HepG2 (cell line): ENCODE measurements around the gene ATRAID. TPM values are rescaled to one million over a fixed set of nuclear protein-coding genes. Genes with fewer than 3 reads are reported as not detected.

Source experiments
- ERF ChIP-seq: IDR thresholded peaks from 2 replicates; pipeline ENCODE4 v1.6.1; 2018; ENCODE audit warnings: missing biosample characterization, missing genetic modification reagents
- FIP1L1 ChIP-seq: fragments of 200-400 bp; formaldehyde crosslinking; IDR thresholded peaks from 2 replicates; pipeline ENCODE4 v1.6.1; 2018; ENCODE audit warnings: low read depth, mild to moderate bottlenecking, low read length, moderate library complexity, borderline replicate concordance; ENCODE audit not compliant: insufficient read depth
- FOXA3 ChIP-seq: IDR thresholded peaks from 2 replicates; pipeline ENCODE4 v1.6.1; 2016; ENCODE audit warnings: missing genetic modification reagents, missing compliant biosample characterization
- KDM1A ChIP-seq: IDR thresholded peaks from 2 replicates; pipeline ENCODE4 v1.6.1; 2016; ENCODE audit warnings: missing compliant biosample characterization
- RXRA ChIP-seq: sonication (generic); formaldehyde crosslinking; IDR thresholded peaks from 2 replicates; pipeline ENCODE4 v1.5.1; 2020; ENCODE audit warnings: missing genetic modification reagents
- SAFB2 ChIP-seq: sonication (generic); formaldehyde crosslinking; IDR thresholded peaks from 2 replicates; pipeline ENCODE4 v1.5.1; 2020; ENCODE audit warnings: missing genetic modification reagents, low read depth, mild to moderate bottlenecking, borderline replicate concordance
- SOX13 ChIP-seq, 3 experiments: fragments of 450-650 bp in 1 of 3; sonication (generic) in 1 of 3; formaldehyde crosslinking in 1 of 3; IDR thresholded peaks in 2 of 3; conservative IDR thresholded peaks in 1 of 3; 2 replicates each; pipeline versions ENCODE4 v1.5.0 to v1.6.1; 2016 to 2020; ENCODE audit warnings: antibody characterized with exemption in 1 of 3, mild to moderate bottlenecking in 1 of 3, missing compliant biosample characterization in 1 of 3, missing genetic modification reagents in 1 of 3, moderate library complexity in 1 of 3
- SSRP1 ChIP-seq: IDR thresholded peaks from 2 replicates; pipeline ENCODE4 v1.6.1; 2016; ENCODE audit warnings: control low read depth
- TBX2 ChIP-seq: sonication (generic); formaldehyde crosslinking; IDR thresholded peaks from 2 replicates; pipeline ENCODE4 v1.5.0; 2020; ENCODE audit warnings: missing genetic modification reagents, mild to moderate bottlenecking, borderline replicate concordance
- ZBTB1 ChIP-seq: sonication (generic); formaldehyde crosslinking; IDR thresholded peaks from 2 replicates; pipeline ENCODE4 v1.4.0; 2020; ENCODE audit warnings: missing genetic modification reagents, borderline replicate concordance
- ZBTB7B ChIP-seq: sonication (generic); formaldehyde crosslinking; IDR thresholded peaks from 2 replicates; pipeline ENCODE4 v1.4.0; 2020; ENCODE audit warnings: missing genetic modification reagents
- ZFP62 ChIP-seq: sonication (generic); formaldehyde crosslinking; IDR thresholded peaks from 2 replicates; pipeline ENCODE4 v1.4.0; 2020; ENCODE audit warnings: missing genetic modification reagents
- ZNF180 ChIP-seq: sonication (generic); formaldehyde crosslinking; IDR thresholded peaks from 2 replicates; pipeline ENCODE4 v1.4.0; 2020; ENCODE audit warnings: low read depth, missing genetic modification reagents, borderline replicate concordance
- ZNF260 ChIP-seq: sonication (generic); formaldehyde crosslinking; IDR thresholded peaks from 2 replicates; pipeline ENCODE4 v1.4.0; 2020; ENCODE audit warnings: missing genetic modification reagents, low read depth, mild to moderate bottlenecking, borderline replicate concordance
- polyA plus RNA-seq, 8 experiments: library from polyadenylated mRNA; depleted of rRNA in 3 of 8; stranded (reverse) in 7 of 8; unstranded in 1 of 8; fragments of >200 nt; fragmentation: Illumina TruSeq in 4 of 8; extraction: Trizol in 4 of 8; gene quantifications; 2 replicates each; pipeline versions ENCODE4 v1.2.1 to v1.2.3, GENCODE V29; 2011 to 2016; ENCODE audit warnings: low read depth in 4 of 8, missing spikeins in 1 of 8, mixed read lengths in 1 of 8; ENCODE audit not compliant: insufficient read depth in 1 of 8
- total RNA-seq, 5 experiments: library from RNA; depleted of rRNA; stranded (reverse); fragments of >200 nt; fragmentation: Illumina TruSeq; extraction: Trizol; gene quantifications; 2 replicates each; pipeline ENCODE4 v1.2.3, GENCODE V29; 2016; ENCODE audit warnings: low read depth in 1 of 5
- TF ChIP-seq, protein P1 (sequence below): sonication (generic); formaldehyde crosslinking; IDR thresholded peaks from 2 replicates; pipeline ENCODE4 v1.4.0; 2020; ENCODE audit warnings: mild to moderate bottlenecking, low read depth, missing genetic modification reagents
- TF ChIP-seq, protein P2 (sequence below): sonication (generic); formaldehyde crosslinking; conservative IDR thresholded peaks from 2 replicates; pipeline ENCODE4 v1.4.0; 2020; ENCODE audit warnings: missing genetic modification reagents
- TF ChIP-seq, protein P3 (sequence below): IDR thresholded peaks from 2 replicates; pipeline ENCODE4 v1.6.1; 2016; ENCODE audit warnings: low read depth
- TF ChIP-seq, protein P4 (sequence below): sonication (generic); formaldehyde crosslinking; IDR thresholded peaks from 2 replicates; pipeline ENCODE4 v1.5.0; 2020; ENCODE audit warnings: missing genetic modification reagents, mild to moderate bottlenecking, borderline replicate concordance
- TF ChIP-seq, protein P5 (sequence below): sonication (generic); formaldehyde crosslinking; IDR thresholded peaks from 2 replicates; pipeline ENCODE4 v1.4.0; 2020; ENCODE audit warnings: low read depth, mild to moderate bottlenecking, missing genetic modification reagents

Gene ATRAID
- total and polyA plus RNA-seq, 2 of the 13 experiments (the other 11 are each of a cell fraction or from before 2014, with no cell fraction given): 207 to 382 TPM

DNA sequence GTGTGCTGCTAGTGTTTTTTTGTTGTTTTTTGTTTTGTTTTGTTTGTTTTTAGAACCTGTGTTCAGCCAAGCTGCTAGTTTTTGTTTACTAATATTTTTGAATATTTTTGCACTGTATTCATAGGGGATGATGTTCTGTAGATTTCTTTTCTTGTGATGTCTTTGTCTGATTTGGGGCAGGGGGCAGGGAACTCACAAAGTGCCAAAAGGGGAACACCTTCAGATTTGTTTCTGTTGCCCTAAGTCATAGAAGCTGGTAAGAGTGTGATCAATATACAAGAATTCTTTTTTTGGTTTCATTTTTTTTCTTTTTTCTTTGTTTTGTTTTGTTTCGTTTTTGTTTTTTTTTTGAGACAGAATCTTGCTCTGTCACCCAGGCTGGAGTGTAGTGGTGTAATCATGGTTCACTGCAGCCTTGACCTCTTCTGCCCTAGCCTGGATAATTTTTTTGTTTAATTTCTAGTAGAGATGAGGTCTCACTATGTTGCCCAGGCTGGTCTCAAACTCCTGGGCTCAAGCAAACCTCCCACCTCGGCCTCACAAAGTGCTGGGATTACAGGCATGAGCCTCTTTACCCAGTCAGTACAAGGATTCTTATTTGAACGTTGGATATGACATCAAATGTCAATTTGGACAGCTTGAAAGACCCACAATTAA, 32.4 kb upstream of the ATRAID start (continued):
- TF ChIP-seq, protein P1, sequence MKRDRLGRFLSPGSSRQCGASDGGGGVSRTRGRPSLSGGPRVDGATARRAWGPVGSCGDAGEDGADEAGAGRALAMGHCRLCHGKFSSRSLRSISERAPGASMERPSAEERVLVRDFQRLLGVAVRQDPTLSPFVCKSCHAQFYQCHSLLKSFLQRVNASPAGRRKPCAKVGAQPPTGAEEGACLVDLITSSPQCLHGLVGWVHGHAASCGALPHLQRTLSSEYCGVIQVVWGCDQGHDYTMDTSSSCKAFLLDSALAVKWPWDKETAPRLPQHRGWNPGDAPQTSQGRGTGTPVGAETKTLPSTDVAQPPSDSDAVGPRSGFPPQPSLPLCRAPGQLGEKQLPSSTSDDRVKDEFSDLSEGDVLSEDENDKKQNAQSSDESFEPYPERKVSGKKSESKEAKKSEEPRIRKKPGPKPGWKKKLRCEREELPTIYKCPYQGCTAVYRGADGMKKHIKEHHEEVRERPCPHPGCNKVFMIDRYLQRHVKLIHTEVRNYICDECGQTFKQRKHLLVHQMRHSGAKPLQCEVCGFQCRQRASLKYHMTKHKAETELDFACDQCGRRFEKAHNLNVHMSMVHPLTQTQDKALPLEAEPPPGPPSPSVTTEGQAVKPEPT (CRISPR knock-in tag): no peak
- no peak for TF ChIP-seq ZBTB1 (CRISPR knock-in tag)
- TF ChIP-seq TBX2 (CRISPR knock-in tag): no peak
- no peak for TF ChIP-seq KDM1A (CRISPR knock-in tag)
- TF ChIP-seq, protein P2, sequence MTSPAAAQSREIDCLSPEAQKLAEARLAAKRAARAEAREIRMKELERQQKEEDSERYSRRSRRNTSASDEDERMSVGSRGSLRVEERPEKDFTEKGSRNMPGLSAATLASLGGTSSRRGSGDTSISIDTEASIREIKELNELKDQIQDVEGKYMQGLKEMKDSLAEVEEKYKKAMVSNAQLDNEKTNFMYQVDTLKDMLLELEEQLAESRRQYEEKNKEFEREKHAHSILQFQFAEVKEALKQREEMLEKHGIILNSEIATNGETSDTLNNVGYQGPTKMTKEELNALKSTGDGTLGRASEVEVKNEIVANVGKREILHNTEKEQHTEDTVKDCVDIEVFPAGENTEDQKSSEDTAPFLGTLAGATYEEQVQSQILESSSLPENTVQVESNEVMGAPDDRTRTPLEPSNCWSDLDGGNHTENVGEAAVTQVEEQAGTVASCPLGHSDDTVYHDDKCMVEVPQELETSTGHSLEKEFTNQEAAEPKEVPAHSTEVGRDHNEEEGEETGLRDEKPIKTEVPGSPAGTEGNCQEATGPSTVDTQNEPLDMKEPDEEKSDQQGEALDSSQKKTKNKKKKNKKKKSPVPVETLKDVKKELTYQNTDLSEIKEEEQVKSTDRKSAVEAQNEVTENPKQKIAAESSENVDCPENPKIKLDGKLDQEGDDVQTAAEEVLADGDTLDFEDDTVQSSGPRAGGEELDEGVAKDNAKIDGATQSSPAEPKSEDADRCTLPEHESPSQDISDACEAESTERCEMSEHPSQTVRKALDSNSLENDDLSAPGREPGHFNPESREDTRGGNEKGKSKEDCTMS: no peak
- no peak for TF ChIP-seq SOX13 (IDR thresholded peaks at IDR 0.05)
- TF ChIP-seq SOX13 (CRISPR knock-in tag; conservative IDR thresholded peaks at IDR 0.05 in 1 of 2, IDR thresholded peaks at IDR 0.05 in 1 of 2): peak in 1 of 2 experiments; percentile 71; a peak in 2 of 4 replicates
- no peak for TF ChIP-seq SAFB2 (CRISPR knock-in tag)
- TF ChIP-seq SSRP1 (CRISPR knock-in tag): no peak
- TF ChIP-seq RXRA: peak; percentile 67; the same call in 1 of the 2 replicates
- TF ChIP-seq, protein P3, sequence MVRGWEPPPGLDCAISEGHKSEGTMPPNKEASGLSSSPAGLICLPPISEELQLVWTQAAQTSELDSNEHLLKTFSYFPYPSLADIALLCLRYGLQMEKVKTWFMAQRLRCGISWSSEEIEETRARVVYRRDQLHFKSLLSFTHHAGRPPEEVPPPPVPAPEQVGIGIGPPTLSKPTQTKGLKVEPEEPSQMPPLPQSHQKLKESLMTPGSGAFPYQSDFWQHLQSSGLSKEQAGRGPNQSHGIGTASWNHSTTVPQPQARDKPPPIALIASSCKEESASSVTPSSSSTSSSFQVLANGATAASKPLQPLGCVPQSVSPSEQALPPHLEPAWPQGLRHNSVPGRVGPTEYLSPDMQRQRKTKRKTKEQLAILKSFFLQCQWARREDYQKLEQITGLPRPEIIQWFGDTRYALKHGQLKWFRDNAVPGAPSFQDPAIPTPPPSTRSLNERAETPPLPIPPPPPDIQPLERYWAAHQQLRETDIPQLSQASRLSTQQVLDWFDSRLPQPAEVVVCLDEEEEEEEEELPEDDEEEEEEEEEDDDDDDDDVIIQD (CRISPR knock-in tag): no peak
- no peak for TF ChIP-seq ERF
- TF ChIP-seq ZNF260 (CRISPR knock-in tag): no peak
- no peak for TF ChIP-seq ZBTB7B
- TF ChIP-seq, protein P4, sequence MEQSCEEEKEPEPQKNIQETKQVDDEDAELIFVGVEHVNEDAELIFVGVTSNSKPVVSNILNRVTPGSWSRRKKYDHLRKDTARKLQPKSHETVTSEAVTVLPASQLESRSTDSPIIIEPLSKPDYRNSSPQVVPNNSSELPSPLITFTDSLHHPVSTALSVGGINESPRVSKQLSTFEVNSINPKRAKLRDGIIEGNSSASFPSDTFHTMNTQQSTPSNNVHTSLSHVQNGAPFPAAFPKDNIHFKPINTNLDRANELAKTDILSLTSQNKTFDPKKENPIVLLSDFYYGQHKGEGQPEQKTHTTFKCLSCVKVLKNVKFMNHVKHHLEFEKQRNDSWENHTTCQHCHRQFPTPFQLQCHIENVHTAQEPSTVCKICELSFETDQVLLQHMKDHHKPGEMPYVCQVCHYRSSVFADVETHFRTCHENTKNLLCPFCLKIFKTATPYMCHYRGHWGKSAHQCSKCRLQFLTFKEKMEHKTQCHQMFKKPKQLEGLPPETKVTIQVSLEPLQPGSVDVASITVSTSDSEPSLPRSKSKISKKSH (CRISPR knock-in tag): no peak
- TF ChIP-seq FIP1L1: no peak
- no peak; the same call in 1 of the 2 replicates for TF ChIP-seq FOXA3
- TF ChIP-seq ZFP62 (CRISPR knock-in tag): no peak
- no peak for TF ChIP-seq ZNF180
- TF ChIP-seq, protein P5, sequence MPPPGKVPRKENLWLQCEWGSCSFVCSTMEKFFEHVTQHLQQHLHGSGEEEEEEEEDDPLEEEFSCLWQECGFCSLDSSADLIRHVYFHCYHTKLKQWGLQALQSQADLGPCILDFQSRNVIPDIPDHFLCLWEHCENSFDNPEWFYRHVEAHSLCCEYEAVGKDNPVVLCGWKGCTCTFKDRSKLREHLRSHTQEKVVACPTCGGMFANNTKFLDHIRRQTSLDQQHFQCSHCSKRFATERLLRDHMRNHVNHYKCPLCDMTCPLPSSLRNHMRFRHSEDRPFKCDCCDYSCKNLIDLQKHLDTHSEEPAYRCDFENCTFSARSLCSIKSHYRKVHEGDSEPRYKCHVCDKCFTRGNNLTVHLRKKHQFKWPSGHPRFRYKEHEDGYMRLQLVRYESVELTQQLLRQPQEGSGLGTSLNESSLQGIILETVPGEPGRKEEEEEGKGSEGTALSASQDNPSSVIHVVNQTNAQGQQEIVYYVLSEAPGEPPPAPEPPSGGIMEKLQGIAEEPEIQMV (CRISPR knock-in tag): no peak
